ENCODE results near the gene FOXO3. TPM values are rescaled to one million over a fixed set of nuclear protein-coding genes. Genes with fewer than 3 reads are reported as not detected.

Gene FOXO3
- total RNA-seq, 2 experiments from 2014 or later, result 7.5 to 9.0 TPM

DNA sequence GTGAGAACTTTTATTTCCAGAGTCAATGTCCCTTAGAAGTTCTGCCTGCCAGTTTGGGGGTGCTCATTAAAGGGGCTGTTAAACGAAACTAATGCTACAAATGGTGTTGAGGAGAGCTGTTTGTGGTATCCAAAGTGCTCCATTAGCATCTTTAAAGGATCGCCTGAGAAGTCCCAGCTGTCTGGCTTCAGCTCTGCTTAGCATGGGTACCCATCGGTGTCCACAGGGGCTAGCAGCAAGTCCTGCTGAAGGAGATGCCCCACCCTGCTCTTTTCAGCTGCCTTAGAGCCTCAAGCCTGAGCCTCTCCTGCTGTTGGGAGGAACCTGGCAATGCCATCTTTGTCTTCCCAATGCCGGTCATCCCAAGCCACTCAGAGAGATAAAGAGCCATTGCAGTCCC is 111.1 kb downstream of the FOXO3 start:
- H3K27me3 Mint-ChIP-seq, result no peaks in the 10 kb centered on the region
- POLR2A ChIA-PET, result interaction anchor here (0.5 kb wide), 1 partner anchor 82 kb away, joined by 3 read pairs; no protein-coding TSS in a partner anchor
- CTCF ChIA-PET, result no interaction called here
- no peak overlapping the region for H3K4me3 Mint-ChIP-seq
- no peaks in the 10 kb centered on the region for H3K9me3 Mint-ChIP-seq
- intact Hi-C loops (cut with micrococcal nuclease), result no loop called here
- no peak overlapping the region for H3K27ac Mint-ChIP-seq
- peaks cover 9% of the 10 kb centered on the region for H3K36me3 Mint-ChIP-seq (ENCODE audit: low read depth)
- H3K4me1 Mint-ChIP-seq (ENCODE audit: low read depth), result peaks cover 50% of the 10 kb centered on the region
- no peak for ATAC-seq
- TF ChIP-seq, protein P1, sequence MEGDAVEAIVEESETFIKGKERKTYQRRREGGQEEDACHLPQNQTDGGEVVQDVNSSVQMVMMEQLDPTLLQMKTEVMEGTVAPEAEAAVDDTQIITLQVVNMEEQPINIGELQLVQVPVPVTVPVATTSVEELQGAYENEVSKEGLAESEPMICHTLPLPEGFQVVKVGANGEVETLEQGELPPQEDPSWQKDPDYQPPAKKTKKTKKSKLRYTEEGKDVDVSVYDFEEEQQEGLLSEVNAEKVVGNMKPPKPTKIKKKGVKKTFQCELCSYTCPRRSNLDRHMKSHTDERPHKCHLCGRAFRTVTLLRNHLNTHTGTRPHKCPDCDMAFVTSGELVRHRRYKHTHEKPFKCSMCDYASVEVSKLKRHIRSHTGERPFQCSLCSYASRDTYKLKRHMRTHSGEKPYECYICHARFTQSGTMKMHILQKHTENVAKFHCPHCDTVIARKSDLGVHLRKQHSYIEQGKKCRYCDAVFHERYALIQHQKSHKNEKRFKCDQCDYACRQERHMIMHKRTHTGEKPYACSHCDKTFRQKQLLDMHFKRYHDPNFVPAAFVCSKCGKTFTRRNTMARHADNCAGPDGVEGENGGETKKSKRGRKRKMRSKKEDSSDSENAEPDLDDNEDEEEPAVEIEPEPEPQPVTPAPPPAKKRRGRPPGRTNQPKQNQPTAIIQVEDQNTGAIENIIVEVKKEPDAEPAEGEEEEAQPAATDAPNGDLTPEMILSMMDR (IDR thresholded peaks at IDR 0.05), result no peak
- no peak for DNase-seq

DNA sequence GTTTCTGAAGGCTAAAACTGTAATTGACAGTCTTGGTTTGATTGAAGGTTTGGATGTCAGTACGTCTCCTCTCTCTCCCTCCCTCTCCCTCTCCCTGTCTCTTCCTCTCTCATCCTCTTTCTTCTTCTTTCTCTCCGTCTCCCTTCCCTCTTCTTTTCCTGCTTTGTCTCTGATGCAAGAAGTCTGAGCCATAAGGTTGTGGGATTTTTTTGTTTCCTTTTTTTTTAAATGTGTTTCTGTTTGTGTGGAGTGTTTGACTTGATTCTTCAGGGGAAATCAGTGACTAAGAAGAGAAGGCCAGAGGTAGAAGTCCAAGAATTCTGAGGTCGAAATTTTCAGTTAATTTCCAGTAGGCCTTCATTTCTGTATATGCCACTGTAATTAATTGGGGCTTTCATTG is 111.9 kb downstream of the FOXO3 start:
- no peak overlapping the region for H3K4me3 Mint-ChIP-seq
- DNase-seq (no peak), ATAC-seq (no peak)
- CTCF ChIA-PET, result no interaction called here
- H3K4me1 Mint-ChIP-seq (ENCODE audit: low read depth), result peaks cover 45% of the 10 kb centered on the region
- no peak overlapping the region for H3K27ac Mint-ChIP-seq
- peaks cover 7% of the 10 kb centered on the region for H3K36me3 Mint-ChIP-seq (ENCODE audit: low read depth)
- POLR2A ChIA-PET, result no interaction called here
- intact Hi-C loops (cut with micrococcal nuclease), result no loop called here
- H3K9me3 Mint-ChIP-seq, result no peaks in the 10 kb centered on the region
- TF ChIP-seq, protein P1 (IDR thresholded peaks at IDR 0.05), result no peak
- no peaks in the 10 kb centered on the region for H3K27me3 Mint-ChIP-seq

DNA sequence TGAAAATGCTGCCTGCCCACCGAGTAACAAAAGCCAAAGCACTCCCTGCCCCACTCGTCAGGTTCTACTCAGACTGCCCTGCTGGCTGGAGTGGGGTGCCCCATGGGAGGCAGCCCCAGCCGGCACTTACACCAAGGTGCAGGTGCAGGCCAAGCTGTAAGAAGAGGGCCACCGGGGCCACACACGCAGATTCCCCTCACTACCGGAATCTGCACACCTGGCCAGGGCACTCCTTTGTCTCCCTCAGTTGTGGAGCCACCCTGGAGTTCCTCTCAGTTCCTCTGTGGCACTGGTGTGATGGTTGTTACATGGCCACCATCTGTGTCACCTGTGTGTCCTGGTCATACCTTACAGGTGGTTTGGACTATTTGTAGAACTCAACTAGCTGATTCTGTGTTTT is 112.4 kb downstream of the FOXO3 start:
- H3K4me1 Mint-ChIP-seq (ENCODE audit: low read depth), result peaks cover 40% of the 10 kb centered on the region
- intact Hi-C loops (cut with micrococcal nuclease), result no loop called here
- H3K9me3 Mint-ChIP-seq, result no peaks in the 10 kb centered on the region
- POLR2A ChIA-PET, result no interaction called here
- no peaks in the 10 kb centered on the region for H3K27me3 Mint-ChIP-seq
- no peak for ATAC-seq
- H3K36me3 Mint-ChIP-seq (ENCODE audit: low read depth), result peaks cover 7% of the 10 kb centered on the region
- no peak overlapping the region for H3K4me3 Mint-ChIP-seq
- H3K27ac Mint-ChIP-seq, result no peak overlapping the region
- CTCF ChIA-PET, result no interaction called here
- DNase-seq, result no peak
- TF ChIP-seq, protein P1 (IDR thresholded peaks at IDR 0.05), result no peak

DNA sequence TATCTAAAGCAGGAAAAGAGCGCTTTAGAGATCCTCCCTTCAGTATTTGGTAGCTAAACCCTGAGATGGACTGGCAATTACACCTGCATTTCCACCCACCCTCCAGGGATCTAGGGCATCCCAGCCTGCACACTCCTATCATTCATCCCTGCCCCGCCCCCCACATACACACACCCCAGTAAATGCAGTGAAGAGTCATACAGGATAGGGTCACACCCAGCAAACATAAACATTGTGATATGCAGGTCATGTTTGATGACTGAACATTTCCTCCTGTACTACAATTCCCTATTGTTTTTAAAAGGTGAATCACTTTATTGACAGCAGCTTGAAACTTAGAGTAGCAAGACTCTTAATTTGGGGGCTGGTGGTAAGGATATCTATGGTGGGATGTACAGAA is 112.9 kb downstream of the FOXO3 start:
- H3K4me3 Mint-ChIP-seq, result no peak overlapping the region
- no peaks in the 10 kb centered on the region for H3K9me3 Mint-ChIP-seq
- TF ChIP-seq, protein P1 (IDR thresholded peaks at IDR 0.05), result no peak
- peaks cover 2% of the 10 kb centered on the region for H3K36me3 Mint-ChIP-seq (ENCODE audit: low read depth)
- DNase-seq, result no peak
- ATAC-seq, result no peak
- peaks cover 36% of the 10 kb centered on the region for H3K4me1 Mint-ChIP-seq (ENCODE audit: low read depth)
- ChIA-PET CTCF (no interaction called here), POLR2A (no interaction called here)
- no peak overlapping the region for H3K27ac Mint-ChIP-seq
- no peaks in the 10 kb centered on the region for H3K27me3 Mint-ChIP-seq
- intact Hi-C loops (cut with micrococcal nuclease), result no loop called here

DNA sequence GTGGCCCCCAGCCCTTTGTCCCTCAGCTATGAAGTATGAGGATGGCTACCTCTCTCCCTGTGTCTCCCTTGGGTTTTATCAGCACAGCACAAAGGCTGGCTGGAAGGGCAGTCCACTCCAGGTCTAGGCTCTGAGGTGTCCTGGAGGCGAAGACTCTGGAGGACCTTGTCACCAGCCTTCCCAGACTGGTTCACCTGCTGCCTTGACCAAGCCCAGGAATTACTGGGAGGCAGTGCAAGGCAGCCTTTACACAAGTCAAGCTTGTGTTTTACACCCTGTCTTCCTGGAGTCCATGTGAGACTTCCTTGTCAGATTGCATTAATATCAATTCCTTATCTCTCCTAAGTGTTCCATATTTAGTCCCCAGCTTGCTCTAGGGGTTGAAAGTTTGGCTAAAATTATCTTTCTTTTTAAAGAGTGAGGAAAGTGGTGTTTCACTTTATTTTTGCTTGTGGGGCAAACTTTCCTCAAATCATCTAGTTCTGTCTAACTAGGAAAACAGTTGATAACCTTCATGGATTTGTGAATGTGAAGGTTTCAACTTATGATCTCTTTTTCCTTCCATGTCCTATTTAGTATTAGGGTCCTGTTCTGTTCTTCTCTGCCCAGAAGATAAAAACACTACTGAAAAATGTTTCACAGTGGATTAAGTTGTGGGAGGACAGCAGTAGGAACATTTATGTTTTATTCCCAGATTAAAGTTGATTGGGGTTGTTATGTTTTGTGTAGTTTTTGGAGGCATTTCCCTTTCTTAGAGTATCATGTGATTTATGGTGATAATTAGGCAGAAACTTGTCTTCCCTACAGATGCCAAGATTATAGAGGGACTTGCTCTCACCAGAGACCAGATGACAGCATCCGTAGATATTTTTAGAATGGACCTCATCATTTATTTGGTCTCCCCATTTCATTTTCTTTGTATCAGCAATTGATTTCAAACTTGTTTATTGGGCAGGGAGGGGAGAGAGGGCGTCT is 114.8 kb downstream of the FOXO3 start:
- Mint-ChIP-seq H3K27me3 (no peaks in the 10 kb centered on the region), H3K36me3 (ENCODE audit: low read depth) (no peaks in the 10 kb centered on the region), H3K9me3 (no peaks in the 10 kb centered on the region), H3K4me3 (no peak overlapping the region), H3K27ac (no peak overlapping the region), H3K4me1 (ENCODE audit: low read depth) (peaks cover 22% of the 10 kb centered on the region)
- no peak for DNase-seq
- TF ChIP-seq, protein P1 (IDR thresholded peaks at IDR 0.05), result no peak
- no peak for ATAC-seq
- POLR2A ChIA-PET, result no interaction called here
- CTCF ChIA-PET, result interaction anchor here (1.0 kb wide), 1 partner anchor 29 kb away, joined by 3 read pairs; no protein-coding TSS in a partner anchor
- intact Hi-C loops (cut with micrococcal nuclease), result no loop called here

All from activated CD8-positive, alpha-beta T cell treated with anti-CD3 and anti-CD28 coated beads for 36 hours (primary cell).